OCI-LY7 (cell line): ENCODE data around the gene AUNIP.

Source experiments
- EZH2phosphoT487 ChIP-seq: fragments of 200-600 bp; sonication (generic); IDR thresholded peaks from 2 replicates; pipeline ENCODE4 v1.6.1; 2018; ENCODE audit warnings: low read depth, borderline replicate concordance, mild to moderate bottlenecking, mixed run types, antibody characterized with exemption, low read length, moderate library complexity, mixed read lengths
- TF ChIP-seq, protein P1 (sequence below): fragments of 200-600 bp; sonication (generic); conservative IDR thresholded peaks from 2 replicates; pipeline ENCODE4 v1.5.1; 2014; ENCODE audit warnings: mild to moderate bottlenecking, antibody characterized with exemption, low read length, moderate library complexity, mixed read lengths

DNA sequence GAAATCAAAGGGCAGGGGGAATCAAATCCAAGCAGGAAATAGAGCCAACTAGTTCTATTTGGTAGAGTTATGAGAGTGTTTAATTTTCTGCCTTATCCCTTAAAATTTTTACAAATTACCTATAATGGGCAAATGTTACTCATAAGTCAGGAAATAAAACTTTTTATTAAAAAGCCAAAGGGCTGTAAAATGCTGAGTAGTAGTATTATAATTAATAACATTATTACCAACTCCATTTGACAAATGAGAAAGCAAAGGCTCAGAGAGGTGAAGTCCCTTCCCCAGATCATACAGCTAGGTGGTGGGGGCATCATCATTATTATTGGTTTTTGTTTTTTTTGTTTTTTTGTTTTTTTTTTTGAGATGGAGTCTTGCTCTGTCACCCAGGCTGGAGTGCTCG is 55.9 kb downstream of the AUNIP start:
- TF ChIP-seq, protein P1, sequence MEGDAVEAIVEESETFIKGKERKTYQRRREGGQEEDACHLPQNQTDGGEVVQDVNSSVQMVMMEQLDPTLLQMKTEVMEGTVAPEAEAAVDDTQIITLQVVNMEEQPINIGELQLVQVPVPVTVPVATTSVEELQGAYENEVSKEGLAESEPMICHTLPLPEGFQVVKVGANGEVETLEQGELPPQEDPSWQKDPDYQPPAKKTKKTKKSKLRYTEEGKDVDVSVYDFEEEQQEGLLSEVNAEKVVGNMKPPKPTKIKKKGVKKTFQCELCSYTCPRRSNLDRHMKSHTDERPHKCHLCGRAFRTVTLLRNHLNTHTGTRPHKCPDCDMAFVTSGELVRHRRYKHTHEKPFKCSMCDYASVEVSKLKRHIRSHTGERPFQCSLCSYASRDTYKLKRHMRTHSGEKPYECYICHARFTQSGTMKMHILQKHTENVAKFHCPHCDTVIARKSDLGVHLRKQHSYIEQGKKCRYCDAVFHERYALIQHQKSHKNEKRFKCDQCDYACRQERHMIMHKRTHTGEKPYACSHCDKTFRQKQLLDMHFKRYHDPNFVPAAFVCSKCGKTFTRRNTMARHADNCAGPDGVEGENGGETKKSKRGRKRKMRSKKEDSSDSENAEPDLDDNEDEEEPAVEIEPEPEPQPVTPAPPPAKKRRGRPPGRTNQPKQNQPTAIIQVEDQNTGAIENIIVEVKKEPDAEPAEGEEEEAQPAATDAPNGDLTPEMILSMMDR, result no peak
- no peak for TF ChIP-seq EZH2phosphoT487
